GM12878 (cell line): ENCODE results near the gene SH2D3A. TPM values are rescaled to one million over a fixed set of nuclear protein-coding genes. Genes with fewer than 3 reads are reported as not detected.

Experiments
- ATAC-seq: fragments of 200-7000 bp; cut with Tn5 transposase; 3 replicates; pipeline ENCODE4 v1.9.1; 2020; ENCODE audit warnings: mild to moderate bottlenecking, moderate library complexity
- BruUV-seq: library from RNA; stranded (reverse); fragments of 400-500 nt; replicated peaks from 2 replicates; lab custom pipeline; 2021; lab: Mats Ljungman, UMichigan
- CTCF ChIA-PET: fragments of 300-600 bp; sonication (Branson Sonifier 250); formaldehyde crosslinking; extraction: SDS; loops from one replicate; lab custom pipeline; 2021; ENCODE audit warnings: inconsistent platforms; lab: Yijun Ruan, JAX
- POLR2A ChIA-PET: fragments of 350-600 bp; formaldehyde crosslinking; extraction: SDS; loops from one replicate; lab custom pipeline; 2021; ENCODE audit warnings: inconsistent platforms; lab: Charles Lee
- RAD21 ChIA-PET: fragments of 300-600 bp; sonication (Branson Sonifier 250); formaldehyde crosslinking; loops from one replicate; lab custom pipeline; 2023; ENCODE audit warnings: antibody characterized with exemption; ENCODE audit not compliant: unreplicated experiment; lab: Charles Lee
- SMC1A ChIA-PET: fragments of 300-600 bp; sonication (Branson Sonifier 250); formaldehyde crosslinking; loops from one replicate; lab custom pipeline; 2023; ENCODE audit not compliant: unreplicated experiment, uncharacterized antibody; lab: Charles Lee
- DNase-seq: peaks from one replicate; pipeline ENCODE4 v3.0.0-alpha.2; 2011; ENCODE audit warnings: low read depth, low spot score
- FAIRE-seq: peaks from 3 replicates; lab custom pipeline; 2011; peaks lifted over from hg19 to GRCh38; lab: Jason Lieb, UNC
- H2AFZ ChIP-seq: 2 replicates; pipeline ENCODE4 v1.6.0; 2011; ENCODE audit warnings: low read depth, low read length, control low read depth; ENCODE audit not compliant: control insufficient read depth
- H3K27ac ChIP-seq: 2 replicates; pipeline ENCODE4 v1.5.1; 2011; ENCODE audit warnings: control low read depth; ENCODE audit not compliant: control insufficient read depth, insufficient read depth
- H3K27me3 ChIP-seq, 2 experiments: replicated peaks in 1 of 2; 2 replicates each; pipeline versions ENCODE4 v1.6.0 to v1.6.1; 2011; ENCODE audit warnings: low read length in 1 of 2; ENCODE audit not compliant: control insufficient read depth in 2 of 2, insufficient read depth in 2 of 2
- H3K36me3 ChIP-seq, 2 experiments: 2 replicates each; pipeline ENCODE4 v1.5.1; 2011; ENCODE audit warnings: low read length in 1 of 2; ENCODE audit not compliant: control insufficient read depth in 2 of 2, insufficient read depth in 2 of 2
- H3K4me1 ChIP-seq: 2 replicates; pipeline ENCODE4 v1.6.1; 2011; ENCODE audit warnings: mild to moderate bottlenecking, low read length, moderate library complexity, mixed read lengths; ENCODE audit not compliant: control insufficient read depth, insufficient read depth
- H3K4me2 ChIP-seq: 2 replicates; pipeline ENCODE4 v1.6.0; 2011; ENCODE audit warnings: control low read depth; ENCODE audit not compliant: control insufficient read depth, insufficient read depth
- H3K4me3 ChIP-seq: fragments of 200-600 bp; sonication (generic); 2 replicates; pipeline ENCODE4 v1.5.1; 2016
- H3K79me2 ChIP-seq: 2 replicates; pipeline ENCODE4 v1.6.0; 2011; ENCODE audit warnings: low read length; ENCODE audit not compliant: control insufficient read depth, insufficient read depth
- H3K9ac ChIP-seq: 2 replicates; pipeline ENCODE4 v1.8.0; 2011; ENCODE audit warnings: low read length, control low read depth, mixed read lengths; ENCODE audit not compliant: control insufficient read depth, insufficient read depth
- H3K9me3 ChIP-seq: replicated peaks from 3 replicates; pipeline ENCODE4 v1.5.1; 2011; ENCODE audit warnings: mild to moderate bottlenecking, low read length; ENCODE audit not compliant: control insufficient read depth, insufficient read depth
- H4K20me1 ChIP-seq: 2 replicates; pipeline ENCODE4 v1.6.0; 2011; ENCODE audit not compliant: control insufficient read depth, insufficient read depth
- BACH1 ChIP-seq: fragments of 450-650 bp; IDR thresholded peaks from 2 replicates; pipeline ENCODE4 v1.6.1; 2017; ENCODE audit warnings: mild to moderate bottlenecking, borderline replicate concordance
- CEBPB ChIP-seq, 2 experiments: fragments of 150-350 bp in 1 of 2; IDR thresholded peaks; 2 replicates each; pipeline ENCODE4 v1.6.1; 2012 to 2014; ENCODE audit warnings: low read depth in 2 of 2, low read length in 2 of 2, borderline replicate concordance in 1 of 2, inconsistent platforms in 1 of 2
- GATAD2B ChIP-seq: fragments of 450-650 bp; conservative IDR thresholded peaks from 2 replicates; pipeline ENCODE4 v1.6.1; 2017; ENCODE audit warnings: low read depth, mild to moderate bottlenecking, moderate library complexity
- IKZF1 ChIP-seq: fragments of 450-650 bp; conservative IDR thresholded peaks from 2 replicates; pipeline ENCODE4 v1.6.1; 2017; ENCODE audit warnings: antibody characterized with exemption, mild to moderate bottlenecking
- MYB ChIP-seq: fragments of 150-350 bp; IDR thresholded peaks from 2 replicates; pipeline ENCODE4 v1.6.1; 2014; ENCODE audit warnings: mild to moderate bottlenecking, low read depth, low read length, borderline replicate concordance
- NFYB ChIP-seq: IDR thresholded peaks from 2 replicates; pipeline ENCODE4 v1.6.1; 2011; ENCODE audit warnings: low read depth, mild to moderate bottlenecking, low read length, improper control_type of control experiment, moderate library complexity; ENCODE audit not compliant: insufficient read depth
- NKRF ChIP-seq: fragments of 450-650 bp; conservative IDR thresholded peaks from 2 replicates; pipeline ENCODE4 v1.6.1; 2017; ENCODE audit warnings: mild to moderate bottlenecking, moderate library complexity
- POLR2A ChIP-seq: IDR thresholded peaks from 2 replicates; pipeline ENCODE4 v1.6.1; 2011; ENCODE audit warnings: low read depth, mild to moderate bottlenecking, low read length
- POLR2AphosphoS5 ChIP-seq: IDR thresholded peaks from 2 replicates; pipeline ENCODE4 v1.6.1; 2011; ENCODE audit warnings: mild to moderate bottlenecking, low read length, inconsistent platforms
- POU2F2 ChIP-seq: IDR thresholded peaks from 3 replicates; pipeline ENCODE4 v1.6.1; 2011; ENCODE audit warnings: low read depth, mild to moderate bottlenecking, low read length, borderline replicate concordance
- SIX5 ChIP-seq: IDR thresholded peaks from 2 replicates; pipeline ENCODE4 v1.6.1; 2011; ENCODE audit warnings: mild to moderate bottlenecking, low read depth, low read length, moderate library complexity; ENCODE audit not compliant: severe bottlenecking
- SMAD5 ChIP-seq: IDR thresholded peaks from 2 replicates; pipeline ENCODE4 v1.6.1; 2016; ENCODE audit warnings: antibody characterized with exemption, low read depth
- SPI1 ChIP-seq: IDR thresholded peaks from 2 replicates; pipeline ENCODE4 v1.6.1; 2011; ENCODE audit warnings: low read depth, mild to moderate bottlenecking, low read length, moderate library complexity, borderline replicate concordance; ENCODE audit not compliant: insufficient read depth
- TBL1XR1 ChIP-seq: IDR thresholded peaks from 2 replicates; pipeline ENCODE4 v1.6.1; 2012; ENCODE audit warnings: low read depth, low read length, improper control_type of control experiment
- WGBS: methylation state at CpG from one replicate; pipeline ENCODE4 v1.1.6; 2016; ENCODE audit warnings: low lambda C conversion rate; ENCODE audit not compliant: insufficient replicate concordance, insufficient coverage; ENCODE audit errors: missing lambda C conversion rate; 5-methylcytosine and 5-hydroxymethylcytosine counted together
- in situ Hi-C: fragments of 300-500 bp; cut with MboI; formaldehyde crosslinking; loops from 9 replicates; pipeline ENCODE4 v1.14.3; 2018; ENCODE audit warnings: mixed read lengths
- intact Hi-C: fragments of 100-400 bp; cut with micrococcal nuclease; formaldehyde crosslinking; loops from one replicate; pipeline ENCODE4 v1.14.2; 2022; ENCODE audit not compliant: unreplicated experiment
- polyA plus RNA-seq, 11 experiments: library from polyadenylated mRNA; depleted of rRNA in 4 of 11; unstranded in 6 of 11; stranded (reverse) in 5 of 11; fragments of >200 nt; fragmentation: Nextera tagmentation in 4 of 11; fragmentation: Illumina TruSeq in 1 of 11; extraction: Ambion mirVana in 4 of 11; extraction: Trizol in 1 of 11; gene quantifications; 1 replicate in 1 of 11; 2 replicates in 10 of 11; pipeline versions ENCODE4 v1.2.1 to v1.2.3, GENCODE V29; 2011 to 2016; ENCODE audit warnings: inconsistent platforms in 2 of 11, missing spikeins in 2 of 11, low read depth in 1 of 11
- total RNA-seq, 4 experiments: library from RNA; depleted of rRNA in 3 of 4; stranded (reverse); fragments of >200 nt in 3 of 4; fragmentation: Illumina TruSeq in 1 of 4; extraction: Trizol in 1 of 4; gene quantifications; 2 replicates each; pipeline versions ENCODE4 v1.2.1 to v1.2.3, GENCODE V29; 2013 to 2021
- TF ChIP-seq, protein P1 (sequence below): fragments of 450-650 bp; formaldehyde crosslinking; IDR thresholded peaks from 2 replicates; pipeline ENCODE4 v1.4.0; 2020; ENCODE audit warnings: mild to moderate bottlenecking, moderate library complexity
- TF ChIP-seq, protein P2 (sequence below): IDR thresholded peaks from 2 replicates; pipeline ENCODE4 v1.6.1; 2011; ENCODE audit warnings: mild to moderate bottlenecking, low read depth, low read length, moderate library complexity; ENCODE audit not compliant: insufficient replicate concordance

Gene SH2D3A
- total and polyA plus RNA-seq, 10 of the 15 experiments (the other 5 are each of a cell fraction or from before 2014, with no cell fraction given) = 0.77 to 24.4 (median 9.5) TPM

- peaks cover 62% of the 10 kb centered on the region for H3K79me2 ChIP-seq
- TF ChIP-seq SIX5 (no peak), SMAD5 (peak; percentile 54; the same call in 1 of the 2 replicates), NKRF (no peak), POU2F2 (peak; percentile 96), POLR2AphosphoS5 (peak; percentile 88), GATAD2B (no peak), CEBPB (IDR thresholded peaks at IDR 0.05; ENCODE audit: borderline replicate concordance in 1 of 2, low read depth in 2 of 2, low read length in 2 of 2) (no peak), NFYB (no peak), MYB (no peak), BACH1 (no peak), SPI1 (peak; percentile 20; the same call in 1 of the 2 replicates), IKZF1 (peak; percentile 65; the same call in 1 of the 2 replicates), POLR2A (peak; percentile 80), TBL1XR1 (0 out of 2 replicates have a peak, but pooled peaks have one; percentile 24)
- TF ChIP-seq, protein P1, sequence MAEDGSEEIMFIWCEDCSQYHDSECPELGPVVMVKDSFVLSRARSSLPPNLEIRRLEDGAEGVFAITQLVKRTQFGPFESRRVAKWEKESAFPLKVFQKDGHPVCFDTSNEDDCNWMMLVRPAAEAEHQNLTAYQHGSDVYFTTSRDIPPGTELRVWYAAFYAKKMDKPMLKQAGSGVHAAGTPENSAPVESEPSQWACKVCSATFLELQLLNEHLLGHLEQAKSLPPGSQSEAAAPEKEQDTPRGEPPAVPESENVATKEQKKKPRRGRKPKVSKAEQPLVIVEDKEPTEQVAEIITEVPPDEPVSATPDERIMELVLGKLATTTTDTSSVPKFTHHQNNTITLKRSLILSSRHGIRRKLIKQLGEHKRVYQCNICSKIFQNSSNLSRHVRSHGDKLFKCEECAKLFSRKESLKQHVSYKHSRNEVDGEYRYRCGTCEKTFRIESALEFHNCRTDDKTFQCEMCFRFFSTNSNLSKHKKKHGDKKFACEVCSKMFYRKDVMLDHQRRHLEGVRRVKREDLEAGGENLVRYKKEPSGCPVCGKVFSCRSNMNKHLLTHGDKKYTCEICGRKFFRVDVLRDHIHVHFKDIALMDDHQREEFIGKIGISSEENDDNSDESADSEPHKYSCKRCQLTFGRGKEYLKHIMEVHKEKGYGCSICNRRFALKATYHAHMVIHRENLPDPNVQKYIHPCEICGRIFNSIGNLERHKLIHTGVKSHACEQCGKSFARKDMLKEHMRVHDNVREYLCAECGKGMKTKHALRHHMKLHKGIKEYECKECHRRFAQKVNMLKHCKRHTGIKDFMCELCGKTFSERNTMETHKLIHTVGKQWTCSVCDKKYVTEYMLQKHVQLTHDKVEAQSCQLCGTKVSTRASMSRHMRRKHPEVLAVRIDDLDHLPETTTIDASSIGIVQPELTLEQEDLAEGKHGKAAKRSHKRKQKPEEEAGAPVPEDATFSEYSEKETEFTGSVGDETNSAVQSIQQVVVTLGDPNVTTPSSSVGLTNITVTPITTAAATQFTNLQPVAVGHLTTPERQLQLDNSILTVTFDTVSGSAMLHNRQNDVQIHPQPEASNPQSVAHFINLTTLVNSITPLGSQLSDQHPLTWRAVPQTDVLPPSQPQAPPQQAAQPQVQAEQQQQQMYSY (CRISPR knock-in tag) = no peak
- TF ChIP-seq, protein P2, sequence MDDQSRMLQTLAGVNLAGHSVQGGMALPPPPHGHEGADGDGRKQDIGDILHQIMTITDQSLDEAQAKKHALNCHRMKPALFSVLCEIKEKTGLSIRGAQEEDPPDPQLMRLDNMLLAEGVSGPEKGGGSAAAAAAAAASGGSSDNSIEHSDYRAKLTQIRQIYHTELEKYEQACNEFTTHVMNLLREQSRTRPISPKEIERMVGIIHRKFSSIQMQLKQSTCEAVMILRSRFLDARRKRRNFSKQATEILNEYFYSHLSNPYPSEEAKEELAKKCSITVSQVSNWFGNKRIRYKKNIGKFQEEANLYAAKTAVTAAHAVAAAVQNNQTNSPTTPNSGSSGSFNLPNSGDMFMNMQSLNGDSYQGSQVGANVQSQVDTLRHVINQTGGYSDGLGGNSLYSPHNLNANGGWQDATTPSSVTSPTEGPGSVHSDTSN = no peak
- FAIRE-seq (no peak), DNase-seq (no peak), ATAC-seq (peak; percentile 50)
- H2AFZ ChIP-seq = no peak overlapping the region
- in situ Hi-C loops = no loop called here
- H3K4me1 ChIP-seq = peaks cover 25% of the 10 kb centered on the region
- peaks cover 0 to 3% of the 10 kb centered on the region in 2 experiments; a peak in 2 of 4 replicates for H3K36me3 ChIP-seq
- peak overlapping the region; percentile 45 for H3K9ac ChIP-seq
- no peaks in the 10 kb centered on the region for H3K27me3 ChIP-seq
- intact Hi-C loops = no loop called here
- H3K4me2 ChIP-seq = peak overlapping the region; percentile 44
- BruUV-seq = no TSS peak
- peak overlapping the region; percentile 84 for H3K27ac ChIP-seq
- SMC1A ChIA-PET = interaction anchor here (0.7 to 4.2 kb wide), 16 partner anchors 10 to 286 kb away, joined by 3 to 36 read pairs (median 5); partner anchors contain the start of genes GPR108, SH2D3A and VAV1
- CTCF ChIA-PET = interaction anchor here (0.7 to 6.5 kb wide), 10 partner anchors 9 to 174 kb away, joined by 3 to 47 read pairs (median 6); partner anchors contain the start of genes GPR108 and VAV1
- 0% methylated on average over 8 of the region's 8 CpGs for WGBS
- RAD21 ChIA-PET = interaction anchor here (1.0 to 4.8 kb wide), 7 partner anchors 25 to 430 kb away, joined by 3 to 98 read pairs (median 3); partner anchors contain the start of genes ALKBH7, GPR108 and VAV1
- POLR2A ChIA-PET = interaction anchor here (0.5 to 5.8 kb wide), 10 partner anchors 10 to 378 kb away, joined by 3 to 72 read pairs (median 4); partner anchors contain the start of genes KHSRP, SH2D3A and VAV1
- H3K4me3 ChIP-seq = peak overlapping the region; percentile 41
- H3K9me3 ChIP-seq = no peaks in the 10 kb centered on the region
- no peaks in the 10 kb centered on the region for H4K20me1 ChIP-seq
Observed at GRCh38 chr19:6803036-6803404, 35.8 kb upstream of the SH2D3A start.
